Measurements from ENCODE around the gene PLXNA1.

PLXNA1 gene

DNA sequence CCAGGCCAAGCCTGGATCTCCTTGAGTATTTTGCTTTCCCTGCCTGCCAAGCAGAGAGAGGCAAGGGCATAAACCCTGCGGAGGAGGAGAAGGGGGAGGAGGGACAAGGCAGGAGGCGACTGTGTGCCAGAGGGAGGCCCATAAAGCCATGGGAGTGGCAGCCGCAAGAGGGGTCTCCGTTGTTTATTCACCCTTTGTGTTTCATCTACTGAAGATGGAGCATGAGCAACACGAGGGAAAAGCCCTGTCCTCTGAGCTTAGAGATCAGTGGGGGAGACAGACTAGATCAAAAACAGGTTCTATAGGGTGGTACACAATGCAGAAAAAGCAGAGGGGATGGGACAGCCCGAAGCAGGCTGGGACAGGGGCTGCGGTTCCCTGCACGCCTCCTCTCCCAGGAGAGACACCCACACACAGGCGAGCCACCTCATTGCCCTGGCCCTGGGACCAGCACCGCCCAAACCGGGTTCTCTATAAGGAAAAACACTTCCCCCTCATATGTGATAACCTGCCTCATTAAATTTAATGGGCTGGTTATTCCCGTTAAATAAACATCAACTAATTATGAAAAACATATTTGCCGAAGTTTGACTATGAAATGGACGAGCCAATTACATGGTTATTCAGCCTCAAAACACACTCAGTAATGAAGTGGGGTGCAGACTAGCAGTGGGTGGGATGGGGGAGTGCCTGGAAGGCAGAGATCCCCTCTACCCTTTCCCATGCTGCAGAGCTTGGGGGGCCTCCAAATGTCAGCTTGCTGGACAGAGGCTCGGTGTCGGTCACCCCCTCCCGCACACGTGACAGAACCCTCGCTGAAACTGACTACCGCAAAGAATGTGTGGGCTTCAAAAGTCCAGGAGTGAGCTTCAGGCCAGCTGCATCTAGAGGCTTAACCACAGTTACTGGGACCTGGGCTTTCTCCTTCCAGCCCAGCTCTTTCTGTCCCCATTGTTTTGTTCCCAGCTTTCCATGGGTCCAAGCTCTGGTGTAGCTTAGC lies 14.2 kb upstream of the PLXNA1 start:
- no peak for DNase-seq

DNA sequence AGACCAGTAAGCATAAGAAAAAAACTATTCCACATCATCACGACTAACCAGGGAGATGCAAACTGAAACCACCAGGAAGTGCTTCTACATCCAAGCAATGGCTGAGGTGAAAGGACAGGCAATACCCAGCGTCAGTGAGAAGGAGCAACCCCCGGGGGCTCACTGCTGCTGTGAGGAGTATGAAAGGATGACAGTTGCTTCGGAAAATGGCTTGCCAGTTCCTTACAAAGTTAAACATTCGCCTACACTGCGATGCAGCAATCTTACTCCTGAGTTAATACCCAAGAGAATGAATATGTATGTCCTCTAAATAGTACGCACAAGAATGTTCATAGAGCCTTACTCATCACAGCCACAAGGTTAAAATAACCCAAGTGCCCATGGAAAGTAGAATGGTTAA lies 13.3 kb upstream of the PLXNA1 start:
- DNase-seq = peak; percentile 2

DNA sequence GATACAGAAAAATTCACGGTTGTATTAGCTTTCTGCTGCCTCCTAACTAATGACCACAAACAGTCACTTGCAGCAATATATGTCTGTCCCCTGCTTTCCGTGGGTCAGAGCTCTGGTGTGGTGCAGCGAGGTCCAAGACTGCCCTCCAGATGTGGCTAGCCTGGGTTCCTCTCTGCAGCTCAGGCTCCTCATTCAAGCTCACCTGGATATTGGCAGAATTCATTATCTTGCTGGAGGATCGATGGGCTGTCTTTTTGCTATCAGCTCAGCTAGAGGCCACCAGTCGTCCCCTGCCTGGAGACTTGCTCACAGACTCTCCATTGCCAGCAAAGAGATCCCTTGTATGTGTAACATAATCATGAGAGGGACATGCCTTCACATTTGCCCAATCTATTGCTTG lies 12.8 kb upstream of the PLXNA1 start:
- no peak for DNase-seq

DNA sequence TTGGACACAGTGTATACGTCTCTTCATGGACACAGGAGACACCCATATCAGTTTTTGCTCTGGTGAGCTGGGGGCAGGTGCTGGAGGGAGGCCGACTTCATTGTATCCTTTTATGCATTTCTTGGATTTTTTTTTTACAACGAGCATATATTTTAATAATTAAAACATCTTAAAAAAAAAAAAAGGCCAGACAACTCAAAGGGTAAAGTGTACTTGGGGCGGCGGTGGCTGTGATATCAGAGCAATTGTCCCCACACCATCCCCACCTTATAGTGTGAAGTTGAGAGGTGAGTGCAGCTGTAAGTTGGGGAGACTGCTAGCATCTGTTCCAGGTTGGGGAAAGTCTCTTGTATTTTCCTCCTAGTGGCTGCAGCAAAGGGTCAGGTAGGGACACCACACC lies 12.0 kb upstream of the PLXNA1 start:
- no peak for DNase-seq

DNA sequence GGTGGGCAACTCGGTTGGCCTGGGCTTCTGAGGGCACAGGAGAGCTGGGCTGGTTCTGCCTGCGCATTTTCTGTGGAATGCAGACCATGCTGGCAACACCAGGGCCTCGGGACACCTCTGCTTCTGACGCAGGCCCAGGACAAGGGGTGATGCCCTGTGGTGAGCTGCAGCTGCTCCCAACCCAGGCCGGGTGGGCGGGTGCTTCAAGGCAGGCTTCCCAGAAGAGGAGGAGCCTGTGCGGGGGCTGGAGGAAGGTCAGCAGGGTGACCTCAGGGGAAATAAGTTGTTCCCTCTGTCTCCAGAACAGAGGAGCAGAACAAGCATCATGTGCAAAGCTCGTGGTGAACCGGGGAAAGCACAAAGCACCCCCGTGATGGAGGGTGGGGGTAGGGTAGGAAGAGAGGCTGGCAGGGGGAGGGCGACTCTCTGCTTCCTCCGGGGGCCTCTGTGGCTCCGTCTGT lies 11.0 kb upstream of the PLXNA1 start:
- DNase-seq = no peak

DNA sequence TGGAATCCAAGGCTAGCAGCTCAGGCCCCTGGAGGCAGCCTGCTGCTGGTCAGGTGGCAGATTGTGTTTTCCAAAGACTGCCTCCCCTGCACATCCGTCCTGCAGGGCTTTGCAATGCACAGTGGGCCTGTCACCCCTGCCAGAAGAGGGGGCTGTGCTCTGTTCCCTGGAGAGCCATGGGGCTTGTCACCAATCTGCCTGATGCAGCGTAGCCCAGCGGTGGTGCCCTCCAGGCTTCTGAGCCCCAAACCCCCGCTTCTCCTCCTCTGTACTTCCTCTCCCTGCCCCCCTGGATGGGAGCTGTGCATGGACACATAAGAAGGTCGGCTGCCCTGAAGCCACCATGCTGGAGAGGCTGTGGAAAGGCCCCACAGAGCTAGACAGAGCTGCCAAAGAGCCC lies 10.0 kb upstream of the PLXNA1 start:
- no peak for DNase-seq

DNA sequence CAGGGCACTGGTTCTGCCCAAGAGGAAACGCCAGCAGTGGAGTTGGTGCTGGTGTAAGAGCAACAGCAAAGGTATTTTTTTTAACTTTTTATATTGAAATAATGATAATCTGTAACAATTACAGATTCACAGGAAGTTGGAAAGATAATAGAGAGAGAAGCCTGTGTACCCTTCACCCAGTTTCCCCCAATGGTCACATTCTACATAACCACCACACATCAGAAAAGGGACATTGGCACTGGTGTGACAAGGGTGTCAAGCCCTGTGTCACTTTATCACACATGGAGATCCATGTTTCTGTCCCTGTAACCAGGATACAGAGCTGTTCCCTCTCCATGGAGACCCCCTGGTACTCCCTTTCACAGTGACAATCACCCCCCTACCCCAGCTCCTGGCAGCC lies 9.1 kb upstream of the PLXNA1 start:
- DNase-seq = no peak

DNA sequence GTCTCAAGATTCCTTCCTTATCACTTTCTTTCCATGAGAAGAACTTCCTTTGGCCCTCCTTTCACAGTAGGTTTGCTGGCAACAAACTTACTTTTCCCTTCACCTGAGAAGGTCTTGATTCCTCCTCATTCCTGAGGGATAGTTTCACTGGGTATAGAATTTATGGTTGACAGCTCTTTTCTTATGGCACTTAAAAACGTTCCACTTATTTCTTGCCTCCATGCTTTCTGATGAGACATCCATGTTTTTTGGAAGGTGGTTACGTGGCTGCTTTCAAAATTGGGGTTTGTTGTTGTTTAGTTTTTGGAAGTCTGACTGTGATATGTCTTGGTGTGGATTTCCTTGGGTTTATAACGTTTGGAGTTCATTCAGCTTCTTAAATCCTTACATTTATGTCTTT lies 8.2 kb upstream of the PLXNA1 start:
- no peak for DNase-seq

DNA sequence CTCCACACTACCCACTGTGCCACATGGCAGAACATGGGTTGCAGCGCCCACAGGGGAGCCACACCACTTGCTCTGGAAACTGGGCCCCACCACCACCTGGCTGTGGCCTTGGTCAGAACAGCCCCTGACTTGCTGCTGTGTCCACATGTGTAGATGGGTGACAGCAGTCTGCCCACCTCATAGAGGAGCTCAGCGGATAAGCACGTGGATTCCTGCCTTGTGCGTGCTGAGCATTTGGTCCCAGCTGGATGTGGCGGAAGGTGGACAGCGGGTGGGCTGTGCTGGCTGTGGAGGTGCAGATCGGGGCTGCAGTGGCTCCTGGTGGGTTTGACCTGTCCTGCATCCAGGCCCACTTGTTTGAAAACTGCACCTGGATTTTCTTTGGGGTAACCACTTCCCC lies 6.0 kb upstream of the PLXNA1 start:
- no peak for DNase-seq

DNA sequence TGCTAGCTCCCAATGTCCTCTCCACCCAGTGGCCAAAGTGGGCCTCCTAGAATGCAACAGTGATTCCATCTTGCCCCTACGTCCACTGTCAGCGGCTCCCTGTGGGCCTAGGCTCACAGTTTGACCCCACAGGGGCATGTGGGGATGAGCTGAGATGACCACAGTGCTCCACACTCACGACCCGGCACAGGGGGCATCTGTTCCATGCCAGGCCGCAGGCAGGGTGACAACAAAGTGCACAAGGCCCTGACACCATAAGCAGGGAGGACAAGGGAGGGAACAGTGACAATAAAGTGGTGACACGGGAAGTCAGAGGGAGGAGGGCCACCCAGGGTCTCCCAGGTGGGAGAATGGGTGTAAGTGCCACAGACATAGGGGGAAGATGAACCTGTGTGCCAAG lies 5.1 kb upstream of the PLXNA1 start:
- no peak for DNase-seq

DNA sequence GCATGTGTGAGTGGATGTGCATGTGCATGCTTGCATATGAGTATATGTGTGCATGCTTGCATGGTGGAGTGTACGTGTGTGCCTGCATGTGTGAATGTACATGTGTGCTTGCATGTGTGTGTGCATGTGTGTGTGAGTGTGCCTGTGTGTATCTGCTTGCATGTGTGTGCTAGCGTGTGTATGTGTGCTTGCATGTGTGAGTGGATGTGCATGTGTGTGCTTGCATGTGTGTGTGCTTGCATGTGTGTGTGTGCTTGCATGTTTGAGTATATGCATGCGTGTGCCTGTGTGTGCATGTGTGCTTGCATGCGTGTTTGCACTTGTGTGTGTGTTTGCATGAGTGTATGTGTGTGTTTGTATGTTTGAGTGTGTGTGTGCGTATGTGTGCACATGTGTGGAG lies 4.6 kb upstream of the PLXNA1 start:
- no peak for DNase-seq

DNA sequence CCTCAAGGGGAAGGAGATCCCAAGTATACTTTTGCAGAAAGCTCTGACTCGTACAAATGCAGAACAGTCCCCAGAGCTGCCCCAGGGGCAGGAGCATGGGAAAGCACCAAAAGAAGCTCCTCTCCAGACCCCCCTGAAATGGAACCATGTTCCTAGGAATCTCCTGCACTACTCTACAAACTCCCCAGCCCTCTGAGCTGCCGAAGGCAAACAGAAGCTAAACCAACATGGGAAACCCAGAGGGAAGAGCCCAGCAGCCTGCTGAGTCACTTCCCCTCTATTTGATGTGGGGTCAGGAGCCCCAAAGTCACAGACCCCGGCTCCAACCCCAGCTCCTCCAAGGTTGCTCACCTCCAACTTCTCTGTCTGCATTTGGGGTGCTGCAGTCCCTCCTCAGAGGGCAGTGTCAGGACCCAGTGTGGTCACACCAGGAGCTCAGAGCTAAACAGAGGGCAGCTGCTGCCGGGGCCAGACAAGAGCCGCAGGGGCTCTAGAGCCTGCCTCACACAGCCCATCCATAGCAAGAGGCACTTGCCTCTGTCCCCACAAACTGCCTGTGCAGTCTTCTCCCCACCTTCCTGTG lies 3.8 kb upstream of the PLXNA1 start:
- no peak for DNase-seq

DNA sequence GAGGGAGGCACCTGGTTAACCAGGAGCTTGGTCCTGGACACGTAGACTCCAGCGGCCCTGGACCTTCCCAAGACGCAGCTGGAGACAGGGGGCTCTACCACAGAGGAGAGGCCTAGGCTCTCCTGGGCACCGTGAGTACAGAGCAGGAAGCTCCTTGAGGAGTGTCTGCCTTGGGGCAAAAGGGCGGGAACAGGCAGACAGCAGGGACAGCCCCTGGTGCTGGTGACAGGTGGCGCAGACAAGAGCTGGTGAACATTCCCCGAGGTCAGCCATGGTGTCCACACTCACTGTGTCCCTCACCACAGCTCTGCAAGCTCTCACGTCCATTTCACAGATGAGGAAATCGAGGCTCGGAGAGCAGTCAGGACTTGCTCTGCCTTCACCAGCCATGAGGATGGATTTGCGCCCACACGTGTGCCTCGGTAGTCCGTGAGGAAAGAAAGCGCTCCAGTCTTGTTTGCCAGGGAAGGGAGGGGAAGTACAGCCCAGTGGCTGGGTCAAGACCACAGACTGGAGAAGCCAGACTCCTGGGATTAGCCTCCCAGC lies 2.6 kb upstream of the PLXNA1 start:
- no peak for DNase-seq

DNA sequence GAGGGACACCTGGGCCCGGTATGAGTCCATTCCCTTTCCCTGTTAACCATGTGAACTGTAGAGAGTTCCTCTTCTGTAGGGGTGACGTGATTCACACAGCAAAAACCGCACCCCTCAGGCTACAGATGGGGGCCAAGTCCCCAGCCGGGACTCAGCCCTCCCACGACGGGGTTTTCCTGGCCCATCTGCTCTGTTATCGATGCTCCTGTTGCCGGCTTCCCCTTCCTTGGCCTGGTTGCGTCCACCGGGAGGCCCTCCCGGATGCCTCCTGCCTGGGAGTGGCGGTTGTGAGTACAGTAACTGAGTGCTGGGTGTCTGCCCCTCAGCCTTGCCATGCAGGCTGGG lies 817 bp upstream of the PLXNA1 start:
- no peak for DNase-seq

DNA sequence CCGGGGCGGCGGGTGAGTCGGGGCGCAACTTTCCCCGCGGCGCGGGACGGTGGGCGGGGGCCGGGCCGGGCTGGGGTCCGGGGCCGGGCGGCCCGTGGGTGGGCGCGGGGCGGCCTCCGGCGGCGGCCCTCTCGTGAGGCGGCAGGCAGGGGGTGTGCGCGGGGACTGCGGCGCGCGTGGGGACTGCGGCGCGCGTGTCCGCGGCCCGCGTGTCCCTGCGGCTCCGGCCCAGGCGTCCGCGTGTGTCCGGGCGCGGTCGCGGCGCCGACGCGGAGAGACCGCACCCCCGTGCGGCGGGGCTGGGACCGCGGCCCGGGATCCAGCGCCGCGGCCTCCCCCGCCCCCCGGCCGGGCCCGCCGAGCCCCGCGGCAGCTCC lies 349 bp downstream of the PLXNA1 start:
- no peak for DNase-seq

DNA sequence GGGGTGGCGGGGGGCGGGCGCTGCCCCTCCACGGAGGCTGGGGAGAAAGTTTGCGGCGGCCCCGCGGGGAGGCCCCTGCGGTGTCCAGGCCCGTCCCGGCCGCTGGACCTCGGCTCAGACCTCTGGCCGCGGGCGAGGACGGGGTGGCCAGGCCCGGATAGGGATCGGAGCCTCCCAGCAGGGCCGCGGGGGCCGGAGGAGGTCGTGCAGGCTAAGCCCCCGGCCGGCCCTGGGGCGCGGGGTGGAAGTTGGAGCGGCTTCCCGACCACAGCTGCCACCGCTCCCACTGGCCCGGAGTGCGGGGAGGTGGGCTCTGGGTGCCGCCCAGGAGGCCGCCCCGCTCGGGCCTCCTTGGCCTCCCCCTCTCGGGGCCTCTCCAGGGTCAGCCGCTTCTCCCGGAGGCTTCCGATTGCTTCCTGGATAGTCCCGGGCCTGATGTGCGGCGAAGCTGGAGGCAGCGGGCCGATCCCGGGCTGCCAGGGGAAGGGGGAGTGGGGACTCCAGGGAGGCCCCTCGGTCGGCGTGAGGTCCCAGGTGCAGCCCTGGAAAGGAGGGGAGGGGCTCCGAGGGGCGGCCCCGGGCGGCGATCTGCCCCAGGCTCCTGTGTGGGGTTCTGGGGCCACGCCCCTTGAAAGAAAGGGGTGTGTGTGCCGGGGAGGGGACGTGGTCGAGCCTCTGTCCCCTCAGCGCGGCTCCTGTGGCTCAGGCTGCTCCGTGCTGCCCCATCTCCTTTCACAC lies 907 bp downstream of the PLXNA1 start:
- no peak for DNase-seq

DNA sequence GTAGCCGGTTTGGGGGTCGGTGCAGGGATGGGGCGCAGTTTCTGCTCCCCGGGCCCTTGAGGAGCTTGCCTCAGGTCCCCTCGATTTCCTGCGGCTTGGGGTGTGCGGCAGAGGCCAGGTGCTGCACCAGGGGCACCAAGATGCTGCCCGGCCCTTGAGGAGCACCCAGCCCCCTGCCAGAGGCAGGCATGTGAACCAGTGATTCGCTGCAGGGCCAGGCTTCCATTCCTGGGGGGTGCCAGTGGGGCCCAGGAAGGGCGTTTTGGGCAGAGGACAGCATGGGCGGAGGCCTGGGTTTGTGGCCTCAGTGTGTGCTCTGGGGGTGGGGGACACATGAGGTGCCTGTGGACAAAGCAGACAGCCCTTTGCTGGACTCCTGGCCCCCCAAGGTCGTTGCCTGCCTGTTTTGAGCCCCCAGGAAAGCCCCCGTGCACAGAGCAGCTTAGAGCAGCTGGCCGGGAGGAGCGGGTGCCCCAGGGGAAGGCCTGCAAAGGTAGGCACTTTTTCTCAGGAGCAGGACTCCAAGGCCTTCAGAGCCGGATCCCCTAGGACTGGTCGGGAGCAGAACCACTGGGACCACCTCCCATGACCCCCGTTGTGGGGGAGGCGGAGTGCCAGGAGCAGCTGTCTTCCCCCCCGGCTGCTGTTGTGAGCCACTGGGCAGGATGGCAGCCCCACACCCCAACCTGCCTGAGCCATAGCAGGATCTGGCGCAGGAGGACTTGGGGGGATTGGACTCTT lies 1.6 kb downstream of the PLXNA1 start:
- no peak for DNase-seq

DNA sequence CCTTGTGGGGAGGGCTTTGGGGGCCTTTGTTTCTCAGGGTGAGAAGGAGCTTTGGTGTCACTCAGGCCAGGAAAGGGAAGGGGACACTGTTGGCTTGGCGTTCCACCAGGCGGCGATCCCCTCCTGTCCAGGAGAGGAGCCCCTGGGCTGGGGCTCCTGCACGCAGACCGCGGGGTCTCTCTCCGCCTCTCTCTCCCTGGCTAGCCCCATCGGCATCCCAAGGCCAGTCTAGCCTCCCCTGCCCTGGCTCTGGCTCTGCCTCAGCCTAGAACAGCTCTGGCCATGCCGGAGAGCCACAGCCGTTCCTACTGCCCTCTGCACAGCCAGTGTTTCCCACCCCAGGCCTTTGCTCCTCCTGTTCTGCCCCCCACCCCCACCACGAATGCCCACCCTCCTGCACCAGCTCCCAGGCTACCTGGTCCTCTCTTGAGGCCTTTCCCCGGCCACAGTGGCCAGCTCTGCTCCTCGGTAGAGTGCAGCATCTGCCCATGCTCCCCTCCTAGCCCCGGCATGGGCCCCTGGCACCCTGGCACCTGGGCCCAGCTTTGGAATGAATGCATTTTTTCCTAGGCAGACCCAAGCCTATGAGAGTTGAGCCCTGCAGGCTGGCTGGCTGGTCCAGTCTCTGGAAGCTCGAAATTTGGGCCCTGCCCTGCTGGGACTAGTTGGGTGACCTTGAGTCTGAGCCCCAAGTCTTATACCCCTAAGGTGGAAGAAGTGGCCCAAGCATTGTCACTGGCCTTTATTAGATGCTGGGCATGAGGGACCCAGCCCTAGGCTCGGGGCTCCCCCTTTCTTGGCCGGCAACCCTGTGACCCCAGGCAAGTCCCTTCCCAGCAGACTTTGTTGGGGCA lies 2.4 kb downstream of the PLXNA1 start:
- no peak for DNase-seq

DNA sequence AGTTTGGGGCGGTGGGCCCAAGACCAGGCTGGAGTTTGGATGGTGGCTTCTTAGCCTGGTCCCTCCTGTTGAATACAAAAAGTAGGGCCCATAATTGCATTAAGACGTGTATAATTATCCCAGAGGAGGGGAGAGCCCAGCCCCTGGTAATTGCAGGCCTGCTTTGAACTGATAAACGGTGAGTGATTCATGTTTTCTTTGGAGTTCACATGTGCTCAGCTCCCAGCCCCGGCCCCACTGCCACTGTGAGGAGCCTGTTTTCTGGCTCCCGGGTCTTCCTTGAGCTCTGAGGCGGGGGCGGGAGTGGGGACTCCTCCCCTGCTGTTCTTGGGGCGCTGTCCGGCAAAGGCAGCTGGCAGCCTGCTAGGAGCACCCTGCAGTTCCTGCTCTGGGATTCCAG lies 3.1 kb downstream of the PLXNA1 start:
- no peak for DNase-seq

DNA sequence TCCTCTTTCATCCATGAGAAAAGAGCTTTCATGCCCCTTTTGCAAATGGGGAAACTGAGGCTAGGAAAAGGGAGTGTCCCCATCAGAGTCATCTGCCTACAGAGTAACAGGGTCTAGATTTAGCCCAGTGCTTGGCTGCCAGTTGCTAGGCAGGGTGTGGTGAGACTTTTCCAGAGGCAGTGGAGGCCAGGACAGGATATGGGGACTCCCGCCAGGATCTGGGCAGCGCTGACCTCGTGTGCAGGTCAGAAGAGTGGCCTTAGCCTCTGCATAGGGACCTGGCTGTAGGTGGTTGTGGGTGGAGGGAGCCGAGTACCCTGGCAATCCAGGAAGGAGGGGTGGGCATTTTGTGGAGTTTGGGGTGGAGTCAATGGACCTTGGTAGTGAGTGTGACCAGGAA lies 4.2 kb downstream of the PLXNA1 start:
- DNase-seq = no peak

DNA sequence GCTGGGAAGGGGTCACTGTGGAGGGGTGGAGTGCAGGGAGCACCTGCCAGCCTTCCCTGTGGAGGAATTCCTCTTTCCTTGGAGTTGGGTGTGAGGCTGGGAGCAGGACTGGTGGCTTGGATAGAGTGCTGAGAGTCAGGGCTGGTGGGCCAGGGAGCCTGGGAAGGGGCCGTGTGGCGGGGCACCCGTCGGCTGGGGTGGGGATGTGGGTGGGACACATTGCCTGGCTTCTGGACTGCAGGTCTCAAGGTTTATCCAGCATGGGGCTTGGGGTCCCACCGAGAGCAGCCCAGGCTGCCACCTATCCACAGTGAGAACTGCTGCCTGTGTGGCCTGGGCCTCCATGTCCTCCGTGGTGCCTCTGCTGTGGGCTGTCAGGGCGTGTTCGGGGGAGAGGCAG lies 4.7 kb downstream of the PLXNA1 start:
- no peak for DNase-seq

DNA sequence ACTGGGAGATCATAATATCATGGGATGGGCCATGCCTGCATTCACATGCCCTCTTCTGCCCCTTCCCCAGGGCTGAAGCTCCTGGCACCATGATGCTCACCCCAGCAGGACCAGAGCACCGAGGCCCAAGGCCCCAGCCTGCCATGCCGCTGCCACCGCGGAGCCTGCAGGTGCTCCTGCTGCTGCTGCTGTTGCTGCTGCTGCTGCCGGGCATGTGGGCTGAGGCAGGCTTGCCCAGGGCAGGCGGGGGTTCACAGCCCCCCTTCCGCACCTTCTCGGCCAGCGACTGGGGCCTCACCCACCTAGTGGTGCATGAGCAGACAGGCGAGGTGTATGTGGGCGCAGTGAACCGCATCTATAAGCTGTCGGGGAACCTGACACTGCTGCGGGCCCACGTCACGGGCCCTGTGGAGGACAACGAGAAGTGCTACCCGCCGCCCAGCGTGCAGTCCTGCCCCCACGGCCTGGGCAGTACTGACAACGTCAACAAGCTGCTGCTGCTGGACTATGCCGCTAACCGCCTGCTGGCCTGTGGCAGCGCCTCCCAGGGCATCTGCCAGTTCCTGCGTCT lies 5.6 kb downstream of the PLXNA1 start:
- DNase-seq = no peak

Measured in kidney glomerular epithelial cell (primary cell).